HEK293T (cell line): Measurements from ENCODE around the gene NDUFV1.

Experiments used
- ARNT ChIP-seq: fragments of 450-650 bp; IDR thresholded peaks from 2 replicates; pipeline ENCODE4 v1.6.1; 2017; ENCODE audit warnings: mild to moderate bottlenecking
- BHLHE40 ChIP-seq: fragments of 450-650 bp; IDR thresholded peaks from 2 replicates; pipeline ENCODE4 v1.6.1; 2016; ENCODE audit warnings: mild to moderate bottlenecking, moderate library complexity, borderline replicate concordance
- CTBP1 ChIP-seq: fragments of 450-650 bp; IDR thresholded peaks from 2 replicates; pipeline ENCODE4 v1.6.1; 2016; ENCODE audit warnings: borderline replicate concordance
- ELF4 ChIP-seq: fragments of 450-650 bp; IDR thresholded peaks from 2 replicates; pipeline ENCODE4 v1.6.1; 2017; ENCODE audit warnings: antibody characterized with exemption
- FOXA1 ChIP-seq: fragments of 450-650 bp; IDR thresholded peaks from 2 replicates; pipeline ENCODE4 v1.6.1; 2016; ENCODE audit warnings: mild to moderate bottlenecking
- FOXK2 ChIP-seq: fragments of 450-650 bp; IDR thresholded peaks from 2 replicates; pipeline ENCODE4 v1.6.1; 2016; ENCODE audit warnings: mild to moderate bottlenecking
- FOXM1 ChIP-seq: fragments of 450-650 bp; IDR thresholded peaks from 2 replicates; pipeline ENCODE4 v1.6.1; 2017; ENCODE audit warnings: mild to moderate bottlenecking, borderline replicate concordance
- HDGF ChIP-seq: fragments of 450-650 bp; IDR thresholded peaks from 2 replicates; pipeline ENCODE4 v1.6.1; 2017; ENCODE audit warnings: antibody characterized with exemption, borderline replicate concordance
- NFRKB ChIP-seq: fragments of 450-650 bp; IDR thresholded peaks from 2 replicates; pipeline ENCODE4 v1.6.1; 2016; ENCODE audit warnings: mild to moderate bottlenecking, moderate library complexity
- PKNOX1 ChIP-seq: fragments of 450-650 bp; IDR thresholded peaks from 2 replicates; pipeline ENCODE4 v1.6.1; 2016
- SP1 ChIP-seq: fragments of 450-650 bp; IDR thresholded peaks from 2 replicates; pipeline ENCODE4 v1.6.1; 2017
- SUZ12 ChIP-seq: fragments of 450-650 bp; IDR thresholded peaks from 2 replicates; pipeline ENCODE4 v1.6.1; 2016; ENCODE audit warnings: mild to moderate bottlenecking
- ZNF384 ChIP-seq: fragments of 450-650 bp; IDR thresholded peaks from 2 replicates; pipeline ENCODE4 v1.6.1; 2016

DNA sequence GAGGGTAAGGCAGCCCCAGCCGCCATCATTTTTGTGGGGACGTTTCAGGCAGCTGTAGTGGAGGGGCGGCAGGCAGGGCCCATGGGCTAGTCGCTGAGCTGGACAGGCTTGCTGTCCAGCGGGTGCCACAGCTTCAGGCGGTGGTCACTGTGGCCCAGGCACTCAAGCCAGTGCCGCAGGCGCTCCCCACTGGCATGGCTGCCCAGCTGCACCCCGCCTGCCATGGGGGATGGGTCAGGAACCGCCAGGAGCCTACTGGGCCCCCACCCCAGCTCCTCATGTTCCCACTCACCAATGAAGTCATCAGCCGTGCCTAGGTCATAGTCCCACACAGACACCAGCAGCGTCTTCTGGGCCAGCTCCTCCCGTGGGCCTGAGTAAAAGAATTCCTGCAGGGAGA lies 6.0 kb downstream of the NDUFV1 start:
- TF ChIP-seq SP1 = no peak
- TF ChIP-seq BHLHE40 = no peak
- no peak for TF ChIP-seq CTBP1
- TF ChIP-seq HDGF = no peak
- no peak for TF ChIP-seq ARNT
- TF ChIP-seq SUZ12 = no peak
- no peak for TF ChIP-seq ELF4
- TF ChIP-seq FOXK2 = no peak
- TF ChIP-seq PKNOX1 = no peak
- TF ChIP-seq ZNF384 = no peak
- TF ChIP-seq NFRKB = no peak
- TF ChIP-seq FOXA1 = no peak
- TF ChIP-seq FOXM1 = no peak
